ENCODE data around the gene CFAP52.
"Not testable (repeated sequence)": the region's sequence is repeated elsewhere in the genome, so short reads cannot be mapped to it uniquely, and the experiment has no call there.

Gene CFAP52

DNA sequence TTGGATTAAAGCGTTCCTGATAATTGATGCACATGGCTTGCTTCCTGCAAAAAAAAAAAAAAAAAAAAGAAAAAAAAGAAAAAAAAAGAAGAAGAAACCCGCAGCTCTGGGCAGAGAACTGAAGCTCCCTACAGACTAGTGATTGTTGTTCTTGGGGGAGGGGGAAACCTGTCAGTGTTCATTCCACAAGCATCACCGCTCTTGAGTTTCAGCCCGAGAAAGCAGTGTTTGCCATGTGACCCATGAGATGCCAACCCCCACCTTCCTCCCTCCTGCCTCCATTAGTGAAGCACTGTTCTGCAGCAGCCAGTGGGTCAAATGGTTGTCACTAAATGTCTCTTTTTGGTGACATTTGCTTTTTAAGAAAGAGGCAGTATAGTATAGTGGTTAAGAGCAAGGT, 70.6 kb downstream of the CFAP52 start:
- Mint-ChIP-seq H3K27ac (no peak overlapping the region), H3K27me3 (peaks cover 34% of the 10 kb centered on the region), H3K9me3 (ENCODE audit: low read depth) (no peaks in the 10 kb centered on the region), H3K4me3 (no peak overlapping the region), H3K36me3 (peaks cover 2% of the 10 kb centered on the region), H3K4me1 (ENCODE audit: low read depth) (peaks cover 13% of the 10 kb centered on the region)

DNA sequence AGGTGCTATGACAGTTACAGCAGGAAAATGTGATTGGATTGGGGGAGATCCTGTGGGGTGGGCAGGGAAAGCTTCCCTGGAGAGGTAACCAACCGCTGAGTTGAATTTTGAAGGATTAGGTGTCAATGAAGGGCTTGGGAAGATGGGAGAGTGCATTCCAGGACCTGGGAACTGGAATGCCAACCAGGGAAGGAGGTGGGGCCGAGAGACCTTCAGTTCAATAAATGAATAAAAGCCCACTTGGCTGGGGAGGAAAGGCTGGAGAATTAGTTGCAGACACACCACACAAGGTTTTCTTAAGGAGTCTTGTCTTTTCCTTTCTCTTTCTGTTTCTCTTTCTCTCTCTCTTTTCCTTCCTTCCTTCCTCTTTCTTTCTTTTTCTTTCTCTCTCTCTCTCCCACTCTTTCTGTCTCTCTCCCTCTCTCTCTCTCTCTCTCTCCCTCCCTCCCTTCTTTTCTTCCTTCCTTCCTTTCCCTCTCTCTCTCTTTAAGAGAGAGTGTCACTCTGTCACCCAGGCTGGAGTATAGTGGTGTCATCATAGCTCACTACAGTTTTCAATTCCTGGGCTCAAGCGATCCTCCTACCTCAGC, 72.2 kb downstream of the CFAP52 start:
- H3K36me3 Mint-ChIP-seq = peaks cover 2% of the 10 kb centered on the region
- H3K4me1 Mint-ChIP-seq (ENCODE audit: low read depth) = peaks cover 13% of the 10 kb centered on the region
- H3K9me3 Mint-ChIP-seq (ENCODE audit: low read depth) = no peaks in the 10 kb centered on the region
- no peak overlapping the region for H3K4me3 Mint-ChIP-seq
- peaks cover 29% of the 10 kb centered on the region for H3K27me3 Mint-ChIP-seq
- no peak overlapping the region for H3K27ac Mint-ChIP-seq

DNA sequence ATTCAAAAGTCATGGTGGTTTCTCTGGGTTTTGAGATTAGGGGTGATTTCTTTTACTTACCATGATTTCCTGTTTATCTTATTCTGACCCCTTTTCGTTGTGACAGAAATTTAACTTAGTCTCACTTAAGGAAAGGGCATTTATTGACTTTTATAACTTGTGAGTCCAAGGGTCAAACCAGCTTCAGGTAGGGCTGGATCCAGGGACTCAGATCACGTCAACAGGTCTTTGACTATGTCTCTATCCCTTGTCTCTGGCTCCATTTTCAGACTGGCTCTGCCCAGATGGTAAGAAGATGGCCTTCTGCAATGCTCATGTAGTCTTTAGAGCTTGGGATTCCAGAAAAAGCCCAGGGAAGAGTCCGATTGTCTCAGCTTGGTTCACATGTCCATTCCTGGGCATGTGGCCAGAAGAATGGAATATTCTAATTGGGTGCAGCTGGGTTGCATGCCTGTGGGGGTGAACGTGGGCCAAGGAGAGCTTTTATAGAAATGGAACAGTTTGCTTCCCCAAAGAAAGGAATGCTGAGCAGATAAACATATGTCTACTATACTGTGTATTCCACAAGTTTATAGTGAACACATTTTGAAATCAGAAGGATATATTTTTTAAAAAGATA, 82.3 kb downstream of the CFAP52 start:
- Mint-ChIP-seq H3K9me3 (ENCODE audit: low read depth) (no peaks in the 10 kb centered on the region), H3K4me1 (ENCODE audit: low read depth) (no peaks in the 10 kb centered on the region), H3K4me3 (no peak overlapping the region), H3K27ac (no peak overlapping the region), H3K27me3 (peaks cover 9% of the 10 kb centered on the region), H3K36me3 (no peaks in the 10 kb centered on the region)

DNA sequence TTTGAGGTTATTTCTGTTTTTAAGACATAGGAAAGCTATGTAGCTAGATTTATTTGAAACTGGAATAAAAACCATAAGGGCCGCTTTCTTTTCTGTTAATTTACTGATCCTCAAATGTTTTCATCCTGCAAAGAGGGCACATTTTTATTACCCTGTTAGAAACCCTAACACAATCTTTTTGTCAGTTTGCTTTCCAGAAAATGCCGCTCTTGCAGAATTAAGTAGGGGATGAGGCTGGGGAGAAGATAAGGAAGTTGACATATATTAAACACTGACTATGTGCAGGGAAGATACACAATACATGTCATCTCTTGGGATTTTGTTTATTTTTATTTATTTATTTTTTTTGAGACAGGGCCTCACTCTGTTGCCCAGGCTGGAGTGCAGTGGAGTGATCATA, 84.6 kb downstream of the CFAP52 start:
- no peak overlapping the region for H3K4me3 Mint-ChIP-seq
- peaks cover 2% of the 10 kb centered on the region for H3K4me1 Mint-ChIP-seq (ENCODE audit: low read depth)
- H3K27ac Mint-ChIP-seq = no peak overlapping the region
- no peaks in the 10 kb centered on the region for H3K9me3 Mint-ChIP-seq (ENCODE audit: low read depth)
- peaks cover 4% of the 10 kb centered on the region for H3K36me3 Mint-ChIP-seq
- peaks cover 11% of the 10 kb centered on the region for H3K27me3 Mint-ChIP-seq

DNA sequence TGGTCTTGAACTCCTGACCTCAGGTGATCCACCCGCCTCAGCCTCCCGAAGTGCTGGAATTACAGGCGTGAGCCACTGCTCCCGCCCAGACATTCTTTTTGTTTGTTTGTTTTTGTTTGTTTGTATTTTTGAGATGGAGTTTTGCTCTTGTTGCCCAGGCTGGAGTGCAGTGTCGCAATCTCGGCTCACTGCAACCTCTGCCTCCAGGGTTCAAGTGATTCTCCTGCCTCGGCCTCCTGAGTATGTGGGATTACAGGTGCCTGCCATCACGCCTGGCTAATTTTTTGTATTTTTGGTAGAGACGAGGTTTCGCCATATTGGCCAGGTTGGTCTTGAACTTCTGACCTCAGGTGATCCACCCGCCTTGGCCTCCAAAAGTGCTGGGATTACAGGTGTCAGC, 87.1 kb downstream of the CFAP52 start:
- not testable (repeated sequence) for H3K27ac Mint-ChIP-seq; H3K27me3 Mint-ChIP-seq; H3K36me3 Mint-ChIP-seq; H3K9me3 Mint-ChIP-seq (ENCODE audit: low read depth); H3K4me3 Mint-ChIP-seq
- peaks cover 11% of the 10 kb centered on the region for H3K4me1 Mint-ChIP-seq (ENCODE audit: low read depth)

DNA sequence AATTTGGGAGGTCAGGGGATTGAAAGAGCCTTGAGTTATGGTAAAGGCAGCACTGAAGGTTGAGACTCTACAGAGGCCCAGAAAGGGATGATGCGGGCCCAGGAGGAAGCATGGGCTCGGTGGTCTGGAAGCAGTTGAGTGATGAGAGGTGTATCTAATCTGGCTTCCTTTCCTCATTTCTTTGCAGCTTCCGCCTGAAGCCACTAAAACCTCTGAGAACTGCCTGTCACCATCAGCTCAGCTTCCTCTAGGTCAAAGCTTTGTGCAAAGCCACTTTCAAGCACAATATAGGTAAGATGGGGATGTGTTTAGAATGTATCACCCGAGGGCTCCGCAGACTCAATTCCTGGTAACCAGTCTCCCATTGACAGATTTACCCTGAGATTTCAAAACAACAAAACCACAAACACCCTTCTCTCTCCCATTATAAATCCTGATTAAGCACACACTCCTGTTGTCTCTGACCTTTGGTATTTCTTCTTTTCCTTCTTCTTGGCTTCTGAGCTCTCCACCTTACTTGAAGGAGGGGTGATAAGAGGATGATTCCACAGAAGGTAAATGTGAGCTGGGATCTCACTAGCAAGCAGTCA, 90.1 kb downstream of the CFAP52 start:
- peaks cover 7% of the 10 kb centered on the region for H3K27me3 Mint-ChIP-seq
- no peaks in the 10 kb centered on the region for H3K9me3 Mint-ChIP-seq (ENCODE audit: low read depth)
- peaks cover 11% of the 10 kb centered on the region for H3K4me1 Mint-ChIP-seq (ENCODE audit: low read depth)
- peaks cover 4% of the 10 kb centered on the region for H3K36me3 Mint-ChIP-seq
- H3K27ac Mint-ChIP-seq = no peak overlapping the region
- H3K4me3 Mint-ChIP-seq = no peak overlapping the region

DNA sequence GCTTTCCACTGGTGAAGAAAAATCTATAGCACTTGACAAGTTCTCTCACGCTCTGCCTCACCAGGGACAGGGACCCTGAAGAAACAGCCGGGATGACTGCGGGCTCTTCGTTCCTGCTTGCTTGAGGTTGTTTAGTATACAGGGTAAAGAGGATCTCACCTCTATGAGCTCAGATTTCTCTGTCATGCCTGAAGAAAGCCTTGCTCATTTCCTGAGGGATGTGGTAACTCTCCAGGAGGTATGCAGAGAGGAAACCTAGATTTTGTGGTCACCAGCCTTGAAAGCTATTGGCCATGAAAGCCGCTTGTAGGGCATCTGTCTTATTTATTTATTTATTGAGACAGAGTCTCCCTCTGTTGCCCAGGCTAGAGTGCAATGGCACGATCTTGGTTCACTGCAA, 92.1 kb downstream of the CFAP52 start:
- Mint-ChIP-seq H3K4me1 (ENCODE audit: low read depth) (peaks cover 11% of the 10 kb centered on the region), H3K4me3 (no peak overlapping the region), H3K36me3 (peaks cover 4% of the 10 kb centered on the region), H3K9me3 (ENCODE audit: low read depth) (no peaks in the 10 kb centered on the region), H3K27me3 (peaks cover 4% of the 10 kb centered on the region), H3K27ac (no peak overlapping the region)

DNA sequence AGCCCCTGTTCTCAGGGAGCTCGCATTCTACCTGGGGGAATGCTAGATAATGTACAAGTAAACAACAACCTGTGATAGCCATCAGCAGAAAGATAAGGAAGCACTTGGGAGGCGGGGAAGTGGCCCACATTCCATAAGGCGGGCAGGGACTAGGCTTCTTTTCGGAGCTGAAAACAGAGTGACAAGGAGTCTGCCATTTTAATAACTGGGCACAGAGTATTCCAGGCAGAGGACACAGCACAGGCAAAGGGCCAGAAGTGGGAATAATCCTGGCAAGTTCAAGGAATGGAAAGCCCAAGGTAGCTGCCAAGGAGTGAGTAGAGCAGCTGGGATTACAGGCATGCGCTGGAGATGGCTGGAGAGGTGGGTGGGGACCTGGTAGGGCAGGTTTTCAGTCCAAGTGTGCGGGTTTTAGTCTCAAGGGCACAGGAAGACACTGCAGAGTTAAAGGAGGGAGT, 93.1 kb downstream of the CFAP52 start:
- Mint-ChIP-seq H3K9me3 (ENCODE audit: low read depth) (no peaks in the 10 kb centered on the region), H3K27me3 (no peaks in the 10 kb centered on the region)

DNA sequence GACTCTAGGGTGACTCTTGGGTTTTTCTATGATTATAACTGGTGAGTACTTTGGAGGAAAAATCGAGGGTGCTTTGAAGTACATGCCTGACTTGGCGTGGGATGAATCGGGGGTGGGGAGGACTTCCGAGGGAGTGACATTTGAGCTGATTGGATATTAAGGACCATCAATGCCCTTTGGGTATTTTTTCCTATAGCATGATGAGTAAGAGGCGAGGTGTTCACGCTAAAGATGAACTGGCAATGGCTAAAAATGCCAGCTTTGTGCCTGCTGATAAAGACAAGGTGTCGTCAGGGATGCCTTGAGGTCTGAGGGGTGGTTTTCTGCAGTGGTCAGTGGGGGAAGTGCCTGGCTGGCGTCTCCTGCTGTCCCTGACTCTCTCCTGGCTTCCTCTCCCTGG, 94.2 kb downstream of the CFAP52 start:
- peaks cover 11% of the 10 kb centered on the region for H3K4me1 Mint-ChIP-seq (ENCODE audit: low read depth)

More for the DNA sequence above, 93.1 kb downstream of the CFAP52 start:
- Mint-ChIP-seq H3K27ac (no peak overlapping the region), H3K4me1 (ENCODE audit: low read depth) (peaks cover 11% of the 10 kb centered on the region), H3K36me3 (no peaks in the 10 kb centered on the region), H3K4me3 (no peak overlapping the region)

DNA sequence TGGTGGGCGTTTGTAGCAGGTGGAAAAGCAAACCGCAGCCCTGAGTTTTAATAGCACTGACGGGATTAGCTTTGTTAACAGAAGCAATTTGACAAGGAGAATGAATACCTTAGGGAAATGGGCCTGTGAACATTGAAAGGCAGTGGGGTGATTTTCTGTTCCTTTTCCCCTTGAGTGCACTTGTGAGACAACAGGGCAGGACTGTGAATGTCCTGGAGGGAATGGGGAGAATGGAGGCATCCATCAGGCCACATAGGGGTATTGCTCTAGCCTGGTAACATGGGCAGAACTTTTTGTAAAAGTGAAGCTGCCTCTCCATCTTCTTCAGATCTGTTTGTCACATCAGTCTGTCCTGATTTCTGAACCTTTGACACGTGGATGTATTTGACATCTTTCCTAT, 95.1 kb downstream of the CFAP52 start:
- H3K27me3 Mint-ChIP-seq = no peaks in the 10 kb centered on the region
- H3K4me3 Mint-ChIP-seq = no peak overlapping the region
- no peaks in the 10 kb centered on the region for H3K36me3 Mint-ChIP-seq
- peaks cover 3% of the 10 kb centered on the region for H3K4me1 Mint-ChIP-seq (ENCODE audit: low read depth)
- no peaks in the 10 kb centered on the region for H3K9me3 Mint-ChIP-seq (ENCODE audit: low read depth)
- H3K27ac Mint-ChIP-seq = no peak overlapping the region

More for the DNA sequence above, 94.2 kb downstream of the CFAP52 start:
- no peaks in the 10 kb centered on the region for H3K27me3 Mint-ChIP-seq
- no peaks in the 10 kb centered on the region for H3K36me3 Mint-ChIP-seq
- H3K4me3 Mint-ChIP-seq = no peak overlapping the region
- H3K27ac Mint-ChIP-seq = no peak overlapping the region
- H3K9me3 Mint-ChIP-seq (ENCODE audit: low read depth) = no peaks in the 10 kb centered on the region

DNA sequence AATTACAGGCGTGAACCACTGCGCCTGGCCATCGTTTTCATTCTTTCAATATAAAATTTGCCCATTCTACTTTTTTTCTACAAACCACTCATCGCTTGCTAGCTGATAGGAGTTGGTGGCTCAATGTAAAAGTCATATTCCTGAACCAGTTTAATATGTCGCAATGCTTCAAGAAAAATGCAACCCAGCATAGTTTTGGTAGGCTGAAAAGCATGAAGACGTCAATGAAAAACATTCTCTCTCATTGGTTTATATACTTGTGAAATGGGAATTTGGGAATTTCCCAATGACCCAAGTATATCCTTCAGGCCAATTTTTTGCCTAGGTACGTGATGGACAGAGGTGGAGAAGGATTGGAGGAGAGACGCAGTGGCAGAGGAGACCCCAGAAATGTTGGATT, 95.8 kb downstream of the CFAP52 start:
- Mint-ChIP-seq H3K4me1 (ENCODE audit: low read depth) (no peaks in the 10 kb centered on the region), H3K36me3 (no peaks in the 10 kb centered on the region), H3K27ac (no peak overlapping the region), H3K4me3 (no peak overlapping the region), H3K27me3 (no peaks in the 10 kb centered on the region), H3K9me3 (ENCODE audit: low read depth) (no peaks in the 10 kb centered on the region)

DNA sequence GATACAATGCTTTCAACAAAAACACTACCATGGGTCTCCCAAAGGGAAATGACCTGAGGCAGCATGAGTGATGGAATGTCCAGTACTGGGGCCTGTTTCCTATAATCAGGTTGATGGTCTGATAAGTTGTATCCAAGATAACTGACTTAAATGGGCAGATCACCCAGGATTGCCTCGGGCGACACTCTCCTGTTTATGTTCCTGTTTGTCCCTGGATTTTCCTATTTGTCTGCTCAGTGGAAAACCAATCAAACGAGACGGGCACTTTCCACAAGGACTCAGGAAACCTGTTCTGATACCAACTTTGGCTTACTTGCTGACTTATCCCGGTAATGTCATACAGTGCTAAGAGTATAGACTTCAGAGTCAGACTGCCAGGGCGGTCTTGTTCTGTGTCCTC, 96.2 kb downstream of the CFAP52 start:
- no peak overlapping the region for H3K27ac Mint-ChIP-seq
- H3K4me1 Mint-ChIP-seq (ENCODE audit: low read depth) = no peaks in the 10 kb centered on the region
- no peaks in the 10 kb centered on the region for H3K9me3 Mint-ChIP-seq (ENCODE audit: low read depth)
- no peaks in the 10 kb centered on the region for H3K27me3 Mint-ChIP-seq
- no peak overlapping the region for H3K4me3 Mint-ChIP-seq
- no peaks in the 10 kb centered on the region for H3K36me3 Mint-ChIP-seq

DNA sequence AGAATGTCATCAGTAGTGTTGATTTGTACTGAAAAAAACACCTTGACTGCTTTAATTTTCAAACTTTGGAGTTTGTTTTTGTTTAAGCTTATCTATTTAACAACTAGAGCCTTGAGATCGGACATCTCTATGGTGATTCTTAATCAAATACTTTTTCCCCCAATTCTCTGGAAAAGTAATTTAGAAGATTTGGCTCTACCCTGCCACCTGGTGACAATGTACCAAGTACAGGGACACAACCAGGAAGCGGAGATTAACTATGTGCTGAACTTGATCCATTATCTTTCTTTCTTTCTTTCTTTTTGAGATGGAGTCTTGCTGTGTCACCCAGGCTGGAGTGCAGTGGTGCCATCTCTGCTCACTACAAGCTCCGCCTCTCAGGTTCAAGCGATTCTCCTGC, 99.6 kb downstream of the CFAP52 start:
- Mint-ChIP-seq H3K27ac (no peak overlapping the region), H3K36me3 (peaks cover 2% of the 10 kb centered on the region), H3K9me3 (ENCODE audit: low read depth) (no peaks in the 10 kb centered on the region), H3K4me3 (no peak overlapping the region), H3K4me1 (ENCODE audit: low read depth) (no peaks in the 10 kb centered on the region), H3K27me3 (no peaks in the 10 kb centered on the region)

DNA sequence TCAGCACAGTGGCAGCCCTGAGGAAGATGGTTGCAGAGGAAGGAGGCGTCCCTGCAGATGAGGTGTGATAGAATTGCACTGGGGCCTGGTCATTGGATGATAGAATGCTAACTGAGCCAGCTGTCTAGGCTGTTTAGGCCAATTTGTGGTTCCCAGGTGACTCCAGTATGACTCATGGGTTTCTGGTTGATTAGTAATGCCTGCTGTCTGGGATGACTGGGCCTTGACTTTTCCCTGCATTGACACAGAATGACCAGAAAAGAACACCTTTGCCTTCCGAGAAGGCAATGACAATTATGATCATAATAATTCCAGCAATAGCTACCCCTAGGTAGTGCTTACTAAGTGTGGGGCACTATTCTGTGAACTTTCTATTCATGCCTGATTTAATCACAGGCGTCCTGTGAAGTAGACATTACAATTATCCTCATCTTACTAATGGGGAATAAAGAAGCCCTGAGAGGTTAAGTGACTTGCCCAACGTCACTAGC, 100.4 kb downstream of the CFAP52 start:
- Mint-ChIP-seq H3K9me3 (ENCODE audit: low read depth) (no peaks in the 10 kb centered on the region), H3K4me3 (no peak overlapping the region), H3K4me1 (ENCODE audit: low read depth) (no peaks in the 10 kb centered on the region), H3K36me3 (peaks cover 2% of the 10 kb centered on the region), H3K27ac (no peak overlapping the region), H3K27me3 (no peaks in the 10 kb centered on the region)

DNA sequence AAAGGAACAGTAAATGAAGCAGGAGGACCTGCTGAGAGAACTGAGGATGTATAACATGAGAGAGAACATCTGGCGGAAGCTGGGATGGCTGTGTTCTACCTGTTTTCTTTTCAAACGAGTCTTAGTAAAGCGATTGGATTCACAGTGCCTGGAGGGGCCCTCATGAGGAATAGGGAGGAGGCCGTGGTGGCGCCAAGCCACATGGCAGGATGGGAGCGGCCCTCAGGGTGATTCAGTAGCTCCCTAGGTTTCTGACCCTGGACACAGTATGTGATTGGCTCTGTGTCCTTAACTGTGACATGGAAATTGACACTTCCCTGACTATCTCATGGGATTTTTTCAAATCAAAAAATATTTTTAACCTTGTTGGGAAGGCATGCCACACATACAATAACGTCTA, 101.0 kb downstream of the CFAP52 start:
- no peaks in the 10 kb centered on the region for H3K4me1 Mint-ChIP-seq (ENCODE audit: low read depth)
- no peaks in the 10 kb centered on the region for H3K27me3 Mint-ChIP-seq
- no peak overlapping the region for H3K4me3 Mint-ChIP-seq
- H3K27ac Mint-ChIP-seq = no peak overlapping the region
- no peaks in the 10 kb centered on the region for H3K9me3 Mint-ChIP-seq (ENCODE audit: low read depth)
- peaks cover 2% of the 10 kb centered on the region for H3K36me3 Mint-ChIP-seq

DNA sequence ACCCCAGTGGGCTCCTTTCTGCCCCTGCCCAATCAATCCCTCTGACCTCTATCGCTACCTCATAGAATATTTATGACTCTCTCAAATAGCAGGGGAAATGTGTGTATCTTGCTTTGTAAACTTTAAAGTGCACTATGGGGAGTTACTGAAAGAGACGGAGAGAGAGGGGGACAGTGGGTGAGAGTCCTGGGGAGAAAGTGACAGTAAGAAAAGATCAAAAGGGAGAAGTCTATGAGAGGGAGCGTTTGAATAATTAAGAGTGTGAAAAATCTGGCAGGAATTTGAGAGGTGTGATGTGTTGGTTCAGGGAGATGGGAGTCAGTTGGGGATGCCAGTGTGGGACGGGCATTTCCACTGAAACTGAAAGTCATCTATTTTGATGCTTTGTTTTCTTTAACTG, 101.5 kb downstream of the CFAP52 start:
- peaks cover 2% of the 10 kb centered on the region for H3K36me3 Mint-ChIP-seq
- no peak overlapping the region for H3K27ac Mint-ChIP-seq
- H3K27me3 Mint-ChIP-seq = no peaks in the 10 kb centered on the region
- no peaks in the 10 kb centered on the region for H3K4me1 Mint-ChIP-seq (ENCODE audit: low read depth)
- no peaks in the 10 kb centered on the region for H3K9me3 Mint-ChIP-seq (ENCODE audit: low read depth)
- no peak overlapping the region for H3K4me3 Mint-ChIP-seq
